ENCODE measurements around the gene TMEM80. TPM values are rescaled to one million over a fixed set of nuclear protein-coding genes. Genes with fewer than 3 reads are reported as not detected.

TMEM80 gene
- total and polyA plus RNA-seq, 9 of the 15 experiments (the other 6 are each of a cell fraction or from before 2014, with no cell fraction given): 5.1 to 30.1 (median 12.4) TPM

- ChIA-PET CTCF (ENCODE audit: low intra/inter-chr PET ratio) (interaction anchor here (0.6 to 2.9 kb wide), 3 partner anchors 26 to 273 kb away, joined by 3 to 16 read pairs (median 4); no protein-coding TSS in a partner anchor), POLR2A (interaction anchor here (0.5 to 1.5 kb wide), 5 partner anchors 19 to 742 kb away, joined by 3 to 5 read pairs (median 3); partner anchors contain the start of genes RPLP2 and TALDO1)
- H3K9me3 ChIP-seq (replicated peaks; ENCODE audit: control insufficient read depth, insufficient read depth, low read depth, low read length): no peaks in the 10 kb centered on the region
- no TSS peak for BruUV-seq (replicated peaks)
- in situ Hi-C loops (cut with MboI): no loop called here
- 45% methylated on average over 18 of the region's 19 CpGs for WGBS (ENCODE audit: insufficient coverage, low coverage, missing lambda C conversion rate)
- H2AFZ ChIP-seq (ENCODE audit: low read depth, low read length): no peak overlapping the region
- no peak for FAIRE-seq
- H3K9ac ChIP-seq (ENCODE audit: insufficient read depth in 1 of 2, low read depth in 2 of 2, low read length in 2 of 2): peak overlapping the region in 1 of 2 experiments; percentile 81; a peak in 2 of 4 replicates
- H3K4me3 ChIP-seq: no peak overlapping the region
- no peak for ATAC-seq
- peak overlapping the region; percentile 9; the same call in 1 of the 2 replicates for H3K4me2 ChIP-seq (ENCODE audit: insufficient read depth, low read length)
- H3K27me3 ChIP-seq (ENCODE audit: control insufficient read depth in 2 of 2, insufficient read depth in 2 of 2, low read length in 2 of 2): no peaks in the 10 kb centered on the region; a peak in 1 of 5 replicates
- DNase-seq (ENCODE audit: extremely low read depth in 1 of 4, low spot score in 3 of 4): peak in 3 of 4 experiments; percentile 24 to 45 (median 35)
- no peaks in the 10 kb centered on the region for H3K36me3 ChIP-seq (ENCODE audit: control insufficient read depth, insufficient read depth, low read length)
- no peaks in the 10 kb centered on the region; the same call in 1 of the 2 replicates for H4K20me1 ChIP-seq (replicated peaks; ENCODE audit: control insufficient read depth, insufficient read depth, low read length)
- H3K9me1 ChIP-seq (ENCODE audit: control insufficient read depth, insufficient read depth, low read length): no peaks in the 10 kb centered on the region
- TF ChIP-seq RBFOX2 (IDR thresholded peaks at IDR 0.05; ENCODE audit: low read depth, low read length) (peak; percentile 46), MTA1 (IDR thresholded peaks at IDR 0.05; ENCODE audit: borderline replicate concordance) (no peak), NRF1 (conservative IDR thresholded peaks at IDR 0.05 in 1 of 2, IDR thresholded peaks at IDR 0.05 in 1 of 2) (peak; percentile 11 to 25; a peak in 1 of 4 replicates)
- H3K27ac ChIP-seq (ENCODE audit: extremely low read depth, low read depth, low read length): no peak overlapping the region
- intact Hi-C loops (cut with micrococcal nuclease): no loop called here
- peaks cover 35 to 91% of the 10 kb centered on the region in 2 experiments for H3K4me1 ChIP-seq (replicated peaks in 1 of 2; ENCODE audit: control insufficient read depth in 2 of 2, insufficient read depth in 2 of 2, low read length in 2 of 2)
- no peaks in the 10 kb centered on the region; the same call in 1 of the 3 replicates for H3K79me2 ChIP-seq (ENCODE audit: control insufficient read depth, insufficient read depth, low read length)
Measured at GRCh38 chr11:724049-724777, 28.6 kb downstream of the TMEM80 start.
